T-helper 2 cell treated with Interferon-gamma antibody and Interleukin-4, amounts not matched to agents 100 ng/mL and 5 ng/mL, for 36 hours (primary cell): ENCODE data around the gene SRPRB. TPM values are rescaled to one million over a fixed set of nuclear protein-coding genes. Genes with fewer than 3 reads are reported as not detected.

Experiments used
- intact Hi-C: fragments of 100-400 bp; cut with micrococcal nuclease; formaldehyde crosslinking; loops from one replicate; pipeline ENCODE4 v1.15.1; 2023
- total RNA-seq: library from RNA; stranded (reverse); gene quantifications from 2 replicates; pipeline ENCODE4 v1.2.3, GENCODE V29; 2022

Gene SRPRB
- total RNA-seq, 1 donor from 2014 or later = 68.2 TPM

DNA sequence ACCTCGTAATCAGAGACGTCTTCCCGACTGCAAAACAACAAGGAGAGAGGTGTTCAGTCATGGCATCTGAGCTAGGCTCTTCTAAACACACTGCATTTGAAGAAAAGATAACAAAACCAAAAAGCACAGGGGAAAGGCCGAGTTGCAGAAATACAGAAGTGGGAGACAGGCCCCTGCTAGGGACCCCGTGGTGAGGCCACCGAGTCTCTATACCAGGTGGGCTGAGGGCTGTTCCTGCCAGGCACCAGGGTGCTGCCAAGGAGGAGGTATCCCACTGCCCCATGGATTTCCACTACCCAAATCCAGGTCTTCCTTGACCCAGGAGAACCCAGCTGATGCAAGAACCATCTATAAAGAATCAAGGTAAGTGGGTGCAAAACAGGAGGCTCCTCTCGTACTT, 59.0 kb downstream of the SRPRB start:
- intact Hi-C loops = no loop called here

DNA sequence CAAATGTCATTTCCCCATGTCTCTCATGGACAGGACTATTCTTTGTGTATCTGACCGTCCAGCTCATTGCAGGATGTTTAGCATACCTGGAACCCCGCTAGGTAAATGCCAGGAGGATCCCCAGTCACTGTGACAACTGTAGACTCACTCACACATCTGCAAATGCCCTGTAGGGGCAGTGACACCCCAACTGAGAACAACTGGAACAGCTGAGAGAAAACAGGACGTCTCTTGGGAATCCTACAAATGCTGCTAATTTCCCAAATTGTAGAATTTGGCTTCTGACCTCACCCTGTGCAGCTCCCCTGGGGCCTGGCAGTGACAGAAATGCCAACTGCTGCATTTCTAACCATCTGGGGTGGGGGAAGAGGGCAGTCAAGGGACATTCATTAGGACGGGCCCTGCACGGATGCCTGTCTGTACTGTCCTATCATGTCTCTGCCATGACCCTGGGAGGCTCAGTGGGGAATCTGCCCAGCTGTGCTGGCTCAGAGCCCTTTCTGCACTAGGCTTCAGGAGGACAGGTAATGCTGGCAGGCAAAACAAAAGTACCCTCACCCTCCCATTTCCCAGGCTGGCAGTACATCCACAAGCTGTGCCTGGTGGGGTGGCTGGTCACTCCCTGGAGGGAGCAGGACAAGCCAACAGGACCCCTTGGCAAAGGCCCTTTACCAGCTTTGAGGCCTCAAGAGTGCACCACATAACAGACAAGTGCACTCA, 59.7 kb downstream of the SRPRB start:
- intact Hi-C loops = no loop called here

DNA sequence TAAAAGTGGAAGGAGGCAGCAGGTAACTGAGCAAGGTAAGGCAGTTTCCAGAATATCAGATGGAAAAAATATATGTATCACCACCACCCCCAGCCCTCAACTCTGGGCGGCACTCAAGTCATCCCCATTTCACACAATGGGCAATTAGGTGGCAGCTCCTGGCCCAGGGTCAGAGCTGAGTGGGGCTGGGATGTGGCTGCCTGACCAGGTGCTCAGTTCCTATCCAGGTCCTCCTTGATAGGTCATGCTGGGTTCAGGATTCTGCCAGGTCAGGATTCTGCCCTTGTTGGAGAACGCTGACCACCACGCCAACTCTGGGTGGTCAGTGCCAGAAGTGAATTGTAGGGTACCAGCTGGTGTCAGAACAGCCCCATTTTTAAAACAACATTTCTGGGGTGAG, 60.5 kb downstream of the SRPRB start:
- intact Hi-C loops = no loop called here

DNA sequence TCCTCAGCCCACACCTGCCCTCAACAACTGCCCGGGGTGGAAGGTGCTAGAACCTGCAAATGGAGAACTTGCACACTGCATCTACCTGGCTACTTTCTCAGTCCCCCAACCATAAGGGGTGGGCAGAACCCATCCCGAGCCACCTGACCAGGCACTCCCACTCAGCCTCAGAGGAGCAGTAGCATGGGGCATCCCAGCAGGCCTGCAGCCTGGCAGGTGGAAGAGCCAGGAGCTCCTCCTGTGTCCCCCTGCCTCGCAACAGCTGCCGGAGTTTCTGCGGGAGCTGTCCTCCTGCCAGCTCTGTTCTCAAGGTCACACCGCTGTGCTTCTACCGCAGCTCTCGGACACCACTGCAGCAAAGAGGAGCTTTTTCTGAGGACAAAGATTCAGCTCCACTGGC, 62.6 kb downstream of the SRPRB start:
- intact Hi-C loops = no loop called here

DNA sequence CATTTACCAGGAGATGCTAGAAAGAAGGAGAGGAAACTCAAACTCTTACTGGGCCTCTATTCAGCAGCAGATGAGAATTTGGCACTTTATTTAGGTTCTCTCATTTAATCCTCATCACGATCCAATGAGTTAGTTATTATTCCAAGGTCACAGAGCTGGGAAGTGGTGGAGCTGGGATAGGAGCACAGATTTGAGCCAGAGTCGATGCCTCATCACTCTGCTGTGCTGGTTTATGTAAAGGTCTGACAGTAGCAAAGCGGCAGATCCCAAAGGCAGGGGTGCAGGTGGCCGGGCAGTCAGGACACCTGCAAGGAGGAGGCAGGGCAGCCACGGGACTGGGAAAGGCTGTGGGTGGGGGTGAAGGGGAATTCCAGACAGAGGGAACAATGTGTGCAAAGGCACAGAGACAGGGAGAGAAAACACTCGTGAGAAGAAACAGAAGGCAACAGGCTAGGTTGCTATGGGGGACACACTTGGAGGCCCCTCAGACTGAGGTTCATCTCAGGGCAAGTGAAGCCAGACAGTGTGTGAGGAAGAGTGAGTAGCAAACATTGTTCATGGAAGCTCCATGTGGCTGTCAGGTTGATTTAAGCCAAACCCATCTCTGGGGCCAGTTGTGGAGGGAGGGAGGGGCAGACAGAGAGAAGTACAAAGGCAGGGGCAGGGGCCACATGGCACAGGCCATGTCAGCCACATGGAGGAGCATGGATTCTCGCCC, 63.3 kb downstream of the SRPRB start:
- intact Hi-C loops = no loop called here

DNA sequence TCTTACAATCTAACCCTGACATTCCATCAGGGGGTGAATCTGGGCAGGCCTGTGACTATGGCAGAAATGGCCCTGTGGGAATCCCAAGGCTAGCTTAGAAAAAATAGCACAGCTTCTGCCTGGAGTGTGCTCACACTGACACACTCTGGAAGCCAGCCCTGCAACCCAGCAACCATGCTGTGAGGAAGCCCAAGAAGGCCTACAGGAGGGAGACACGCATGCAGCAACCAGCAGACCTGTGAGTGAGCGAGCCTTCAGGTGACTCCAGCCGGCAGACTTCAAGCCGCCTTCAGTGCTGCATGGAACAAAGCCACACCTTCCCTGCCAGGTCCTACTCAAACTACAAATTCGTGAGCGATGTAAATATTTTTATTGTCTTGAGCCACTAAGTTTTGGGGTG, 64.0 kb downstream of the SRPRB start:
- intact Hi-C loops = no loop called here

DNA sequence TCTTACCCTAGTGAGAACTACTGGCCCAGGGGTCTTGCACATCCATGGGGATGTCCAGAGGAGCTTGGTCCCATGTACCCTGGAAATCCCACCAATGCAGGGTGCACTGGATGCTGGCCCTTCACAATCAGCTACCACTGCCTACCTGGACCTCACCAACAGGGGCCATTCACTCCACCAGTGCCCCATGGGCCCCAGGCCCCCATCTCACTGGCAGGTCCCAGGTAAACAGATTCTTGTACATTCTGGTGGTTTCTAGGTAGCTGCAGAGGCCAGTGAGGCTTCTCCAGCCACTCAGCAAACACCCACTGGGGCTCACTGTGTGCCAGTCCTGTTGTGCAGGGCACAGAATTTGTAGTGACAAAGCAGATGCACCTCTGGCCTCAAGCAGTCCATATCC, 65.2 kb downstream of the SRPRB start:
- intact Hi-C loops = no loop called here

Other genes starting within 250 kb of the SRPRB start
- 259 and 263 TPM in 2 replicates for gene CDV3, start 232.1 kb upstream of the SRPRB start, total RNA-seq
- 88.4 and 93.0 TPM in 2 replicates for gene TOPBP1, start 143.9 kb upstream of the SRPRB start, total RNA-seq
- gene TF, start 59.4 kb upstream of the SRPRB start, total RNA-seq = under 0.01 and 0.43 TPM in 2 replicates
- 0.82 and 0.91 TPM in 2 replicates for gene RAB6B, start 90.1 kb downstream of the SRPRB start, total RNA-seq
- not detected in 2 replicates for gene SLCO2A1, start 224.1 kb downstream of the SRPRB start, total RNA-seq